Measurements from ENCODE around the gene ZSWIM6. TPM values are rescaled to one million over a fixed set of nuclear protein-coding genes. Genes with fewer than 3 reads are reported as not detected.
A peak's percentile ranks its signal among the peaks of the same experiment; 100 is the strongest.

Gene ZSWIM6
- total RNA-seq, 2 experiments from 2014 or later, result 6.8 to 7.1 TPM

DNA sequence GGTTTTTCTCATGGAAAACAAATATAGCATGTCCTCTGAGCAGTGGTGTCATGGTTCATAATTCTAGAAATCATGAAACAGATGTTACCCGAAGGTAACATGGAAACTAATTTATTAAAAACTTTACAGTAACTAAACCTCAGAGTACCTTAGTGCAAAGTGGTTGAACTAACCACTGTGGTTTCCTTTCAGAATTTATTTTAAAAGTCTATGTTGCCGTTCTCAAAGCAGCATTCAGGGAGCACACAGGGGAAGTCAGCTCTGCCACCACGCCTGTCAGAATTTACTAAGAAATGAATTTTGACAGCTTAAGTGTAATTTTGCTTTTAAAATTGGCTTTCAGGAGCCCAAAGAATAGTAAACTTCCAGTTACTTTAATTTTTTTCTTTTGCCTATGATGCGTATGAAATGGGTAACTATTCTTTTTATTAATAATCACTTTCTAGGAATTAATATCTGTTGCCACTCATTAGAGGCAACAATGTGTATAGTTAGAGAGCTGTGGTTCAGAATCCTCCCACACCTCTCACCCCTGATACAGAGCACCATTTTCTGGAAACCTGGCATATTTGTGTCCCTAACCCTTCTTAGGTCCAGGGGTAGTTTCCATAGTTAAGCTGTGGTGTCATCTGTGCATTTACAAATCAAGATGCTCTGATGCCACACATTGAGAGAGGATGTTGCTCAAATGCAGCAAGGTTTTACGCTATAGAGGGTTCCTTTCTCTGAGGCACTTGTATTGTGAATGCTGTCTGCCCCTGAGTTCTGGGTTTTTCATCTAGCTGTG, 202.6 kb downstream of the ZSWIM6 start:
- POLR2A ChIA-PET, result no interaction called here

DNA sequence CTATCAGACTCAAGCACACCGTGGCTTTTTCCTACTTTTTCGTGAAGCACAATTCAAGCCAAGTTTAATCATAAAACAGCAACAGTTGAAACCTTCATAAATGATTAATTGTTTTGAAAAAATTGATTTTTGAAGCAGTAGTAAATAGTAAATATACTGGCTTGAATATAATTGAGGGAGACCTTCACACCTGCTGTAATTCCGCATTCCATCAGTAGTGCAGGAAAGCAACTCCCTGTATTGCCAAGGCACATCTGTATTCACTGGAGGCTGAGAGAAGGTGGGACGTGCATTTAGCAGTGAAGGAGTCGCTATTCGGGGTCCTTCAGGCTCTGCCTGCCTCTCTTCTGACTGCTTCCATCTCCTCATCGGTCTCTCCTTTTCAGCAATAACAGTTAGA, 203.8 kb downstream of the ZSWIM6 start:
- no peak overlapping the region for H3K4me3 Mint-ChIP-seq
- ChIA-PET CTCF (no interaction called here), POLR2A (no interaction called here)
- peaks cover 33% of the 10 kb centered on the region for H3K36me3 Mint-ChIP-seq (ENCODE audit: low read depth)
- H3K4me1 Mint-ChIP-seq, result peaks cover 16% of the 10 kb centered on the region
- no peaks in the 10 kb centered on the region for H3K27me3 Mint-ChIP-seq
- DNase-seq, result no peak
- H3K9me3 Mint-ChIP-seq, result peaks cover 6% of the 10 kb centered on the region
- no peak overlapping the region for H3K27ac Mint-ChIP-seq

More for the DNA sequence above, 202.6 kb downstream of the ZSWIM6 start:
- Mint-ChIP-seq H3K4me1 (peaks cover 16% of the 10 kb centered on the region), H3K36me3 (ENCODE audit: low read depth) (peaks cover 37% of the 10 kb centered on the region), H3K4me3 (no peak overlapping the region), H3K27me3 (no peaks in the 10 kb centered on the region), H3K27ac (no peak overlapping the region), H3K9me3 (peaks cover 6% of the 10 kb centered on the region)
- CTCF ChIA-PET, result no interaction called here
- peak; percentile 20 for DNase-seq

DNA sequence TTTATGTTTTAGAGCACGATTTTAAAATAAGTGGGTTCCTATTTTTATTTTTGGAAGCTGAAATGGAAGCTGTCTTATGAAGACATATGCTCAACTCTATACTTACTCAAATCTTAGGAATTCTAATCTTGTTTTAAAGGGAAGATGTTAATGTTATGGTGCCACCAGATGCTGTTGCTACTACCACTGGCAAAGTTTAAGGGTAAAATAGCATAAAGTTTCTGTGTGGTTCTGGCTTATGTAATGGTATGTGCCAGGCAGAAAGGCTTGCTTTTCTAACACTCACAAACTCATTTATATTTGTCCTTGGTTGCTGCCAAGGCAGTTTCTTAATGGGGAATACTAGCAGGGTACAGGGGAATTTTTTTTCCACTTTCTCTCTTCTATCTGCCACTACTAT, 204.9 kb downstream of the ZSWIM6 start:
- H3K27me3 Mint-ChIP-seq, result no peaks in the 10 kb centered on the region
- CTCF ChIA-PET, result no interaction called here
- H3K9me3 Mint-ChIP-seq, result peaks cover 6% of the 10 kb centered on the region
- POLR2A ChIA-PET, result no interaction called here
- H3K4me3 Mint-ChIP-seq, result no peak overlapping the region
- no peak overlapping the region for H3K27ac Mint-ChIP-seq
- H3K4me1 Mint-ChIP-seq, result peaks cover 16% of the 10 kb centered on the region
- H3K36me3 Mint-ChIP-seq (ENCODE audit: low read depth), result peaks cover 42% of the 10 kb centered on the region
- DNase-seq, result no peak

DNA sequence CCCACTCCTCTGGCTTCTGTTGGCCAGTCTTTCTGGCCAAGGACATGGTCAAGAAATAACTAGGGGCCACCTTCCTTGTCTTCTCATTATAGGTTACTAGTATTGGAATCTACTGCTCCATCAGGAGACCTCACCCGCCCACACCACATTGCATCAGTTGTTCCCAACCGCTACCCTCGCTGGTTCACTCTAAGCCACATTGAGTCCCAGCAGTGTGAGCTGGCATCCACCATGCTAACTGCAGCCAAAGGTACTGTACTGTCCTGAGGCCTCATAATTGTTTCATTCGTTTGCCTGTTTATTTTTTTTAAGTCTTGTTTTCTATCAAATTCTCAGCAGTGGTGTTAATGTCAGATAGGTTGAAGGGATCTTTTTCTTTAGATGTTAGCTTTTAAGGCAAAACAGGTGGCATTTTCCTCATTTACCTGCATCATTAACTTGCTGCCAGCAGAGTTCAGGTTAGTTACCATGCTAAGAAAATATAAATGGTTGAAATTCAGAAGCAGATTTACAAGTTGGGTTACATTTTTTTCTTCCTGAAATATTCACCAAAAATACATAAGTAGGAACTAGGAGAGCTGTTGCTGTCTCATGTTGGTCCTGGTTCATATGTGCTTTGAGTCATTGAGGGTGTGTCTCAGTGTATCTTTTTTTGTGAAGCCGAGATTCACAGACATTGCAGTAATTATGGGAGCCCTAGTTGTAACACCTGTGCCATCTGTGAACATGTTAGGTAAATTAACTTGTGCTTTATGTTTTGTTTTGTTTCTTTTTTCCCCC, 206.9 kb downstream of the ZSWIM6 start:
- Mint-ChIP-seq H3K36me3 (ENCODE audit: low read depth) (peaks cover 49% of the 10 kb centered on the region), H3K27ac (no peak overlapping the region), H3K9me3 (peaks cover 11% of the 10 kb centered on the region), H3K27me3 (no peaks in the 10 kb centered on the region), H3K4me3 (no peak overlapping the region), H3K4me1 (peaks cover 12% of the 10 kb centered on the region)
- DNase-seq, result no peak
- ChIA-PET CTCF (no interaction called here), POLR2A (no interaction called here)

DNA sequence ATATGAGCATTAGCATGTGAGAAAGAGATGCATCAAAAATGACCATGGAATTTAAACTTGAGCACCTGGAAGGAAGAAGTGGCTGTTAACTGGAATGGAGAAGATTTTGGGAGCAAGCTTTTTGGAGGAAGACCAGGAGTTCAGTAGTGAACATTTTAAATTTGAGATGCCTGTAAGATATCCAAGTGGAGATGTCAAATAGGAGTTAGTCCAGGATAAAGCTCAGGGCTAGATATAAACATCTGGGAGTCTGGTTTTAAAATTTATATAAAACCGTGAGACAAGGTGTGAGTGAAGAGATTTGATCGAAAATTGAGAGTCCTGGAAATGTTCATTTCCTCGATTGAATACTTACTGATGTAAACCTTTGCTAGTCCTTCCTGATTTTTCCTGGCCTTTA, 217.5 kb downstream of the ZSWIM6 start:
- H3K27me3 Mint-ChIP-seq, result no peaks in the 10 kb centered on the region
- DNase-seq, result no peak
- POLR2A ChIA-PET, result no interaction called here
- H3K4me1 Mint-ChIP-seq, result no peaks in the 10 kb centered on the region
- H3K36me3 Mint-ChIP-seq (ENCODE audit: low read depth), result peaks cover 6% of the 10 kb centered on the region
- CTCF ChIA-PET, result no interaction called here
- H3K27ac Mint-ChIP-seq, result no peak overlapping the region
- no peak overlapping the region for H3K4me3 Mint-ChIP-seq
- H3K9me3 Mint-ChIP-seq, result no peaks in the 10 kb centered on the region

DNA sequence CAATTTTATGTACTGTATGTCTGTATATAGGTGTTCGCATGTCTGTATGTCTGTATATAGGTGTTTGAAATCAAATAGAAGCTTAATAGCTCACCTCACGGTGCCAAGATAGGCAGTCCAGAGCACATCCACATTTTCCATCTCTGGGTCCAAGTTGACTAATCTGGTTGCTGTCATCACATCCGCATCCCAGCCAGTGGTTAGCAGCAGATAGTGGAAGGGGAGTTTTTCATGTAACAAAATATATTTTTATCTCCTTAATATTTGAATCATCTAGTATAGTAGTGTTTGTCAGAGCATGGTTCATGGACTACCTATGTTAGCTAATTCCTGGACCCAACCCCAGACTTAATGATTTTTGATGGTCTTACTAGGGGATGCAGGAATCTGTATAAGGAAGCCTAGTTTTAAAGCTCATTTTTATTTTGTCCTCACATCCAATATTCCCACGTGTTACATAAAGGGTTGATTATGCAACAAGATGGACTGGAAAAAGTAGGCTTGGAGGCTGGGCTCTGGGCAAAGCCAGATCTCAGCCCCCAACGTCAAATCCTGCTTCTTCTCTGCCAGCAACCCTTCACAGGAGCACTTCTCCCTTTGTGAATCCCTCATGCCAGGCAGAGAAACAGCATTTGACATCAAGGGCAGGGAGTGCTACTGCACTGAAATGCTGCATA, 219.7 kb downstream of the ZSWIM6 start:
- no peak for DNase-seq
- ChIA-PET CTCF (no interaction called here), POLR2A (no interaction called here)
- Mint-ChIP-seq H3K36me3 (ENCODE audit: low read depth) (peaks cover 3% of the 10 kb centered on the region), H3K4me1 (no peaks in the 10 kb centered on the region), H3K9me3 (peaks cover 4% of the 10 kb centered on the region), H3K4me3 (no peak overlapping the region), H3K27me3 (no peaks in the 10 kb centered on the region), H3K27ac (no peak overlapping the region)

DNA sequence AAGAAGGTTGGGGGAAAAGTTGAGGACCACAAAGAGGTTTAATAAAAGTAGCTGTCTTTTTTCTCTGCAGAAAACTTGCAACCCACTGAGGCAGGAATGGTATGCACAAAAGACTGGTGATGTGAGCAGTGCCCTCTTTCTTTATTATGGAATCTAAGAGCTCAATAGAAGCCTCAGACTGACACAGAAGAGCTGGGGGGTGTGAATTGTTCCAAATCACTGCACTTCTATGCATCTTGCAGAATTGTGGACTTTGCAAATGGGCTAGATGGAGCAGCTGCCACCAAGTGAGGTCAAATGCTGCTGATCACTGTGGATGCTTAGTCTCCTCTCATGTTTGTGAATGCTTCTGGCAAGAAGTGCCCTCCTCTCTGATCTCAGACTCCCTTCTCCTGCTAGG, 227.1 kb downstream of the ZSWIM6 start:
- no peak overlapping the region for H3K4me3 Mint-ChIP-seq
- ChIA-PET POLR2A (interaction anchor here (0.6 kb wide), 1 partner anchor 256 kb away, joined by 3 read pairs; no protein-coding TSS in a partner anchor), CTCF (no interaction called here)
- peaks cover 4% of the 10 kb centered on the region for H3K9me3 Mint-ChIP-seq
- H3K27ac Mint-ChIP-seq, result no peak overlapping the region
- H3K36me3 Mint-ChIP-seq (ENCODE audit: low read depth), result no peaks in the 10 kb centered on the region
- no peaks in the 10 kb centered on the region for H3K4me1 Mint-ChIP-seq
- H3K27me3 Mint-ChIP-seq, result no peaks in the 10 kb centered on the region
- no peak for DNase-seq

DNA sequence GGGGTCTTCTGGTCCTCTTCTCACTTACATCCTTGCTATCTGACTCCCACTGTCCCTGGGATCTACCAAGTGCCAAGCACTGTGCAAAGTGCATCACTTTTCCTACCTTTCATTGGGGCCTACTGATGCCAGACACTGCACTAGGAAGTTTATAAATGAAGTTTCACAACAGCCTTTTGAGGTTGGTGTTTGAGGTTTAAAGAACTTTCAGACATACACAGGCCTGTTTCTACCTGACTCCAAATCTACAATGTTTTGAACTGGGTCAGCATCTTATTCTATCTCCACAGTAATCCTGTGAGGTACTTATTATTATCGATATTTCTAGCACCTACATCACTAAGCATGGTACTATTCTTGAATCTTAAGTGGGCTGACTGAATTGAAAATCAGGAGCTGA, 227.7 kb downstream of the ZSWIM6 start:
- POLR2A ChIA-PET, result no interaction called here
- CTCF ChIA-PET, result no interaction called here
- Mint-ChIP-seq H3K4me1 (no peaks in the 10 kb centered on the region), H3K9me3 (peaks cover 4% of the 10 kb centered on the region), H3K27ac (no peak overlapping the region), H3K36me3 (ENCODE audit: low read depth) (no peaks in the 10 kb centered on the region), H3K4me3 (no peak overlapping the region), H3K27me3 (no peaks in the 10 kb centered on the region)
- DNase-seq, result no peak

DNA sequence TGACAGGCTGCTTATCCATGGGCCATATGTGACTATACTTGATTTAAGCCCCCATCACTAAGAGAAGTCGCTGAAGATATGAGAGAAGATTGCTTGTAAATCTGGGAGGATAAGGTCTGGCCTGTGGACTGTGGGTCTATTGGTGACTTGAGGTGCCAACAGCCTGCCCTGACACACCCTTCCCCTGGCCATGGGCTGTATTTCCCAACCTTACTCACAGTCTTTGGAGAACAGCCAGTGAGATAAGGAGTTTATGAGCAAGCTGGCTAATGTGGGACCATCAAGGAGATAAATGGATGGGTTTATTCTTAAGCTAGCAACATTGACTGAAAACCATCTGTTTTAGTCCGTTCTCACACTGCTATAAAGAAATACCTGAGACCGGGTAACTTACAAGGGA, 231.3 kb downstream of the ZSWIM6 start:
- CTCF ChIA-PET, result no interaction called here

DNA sequence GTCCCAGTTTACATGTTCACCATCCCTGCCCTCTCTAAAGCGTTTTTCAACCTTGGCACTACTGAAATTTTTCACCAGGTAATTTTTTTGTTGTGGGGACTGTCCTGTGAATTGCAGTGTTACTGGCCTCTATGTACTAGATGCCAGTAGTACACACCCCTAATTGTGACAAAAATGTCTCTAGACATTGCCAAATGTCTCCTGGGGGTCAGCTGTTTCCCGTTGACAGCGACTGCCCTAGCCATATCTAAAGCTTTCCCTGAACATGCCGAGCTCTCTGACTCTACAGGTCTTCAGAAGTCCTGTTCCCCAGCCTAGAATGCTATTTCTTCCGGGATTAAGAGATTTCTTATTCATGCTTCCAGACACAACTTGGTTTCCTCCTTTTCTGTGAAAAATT, 235.3 kb downstream of the ZSWIM6 start:
- no peak overlapping the region for H3K27ac Mint-ChIP-seq
- no peak for DNase-seq
- POLR2A ChIA-PET, result no interaction called here
- H3K4me1 Mint-ChIP-seq, result no peaks in the 10 kb centered on the region
- no peak overlapping the region for H3K4me3 Mint-ChIP-seq
- no peaks in the 10 kb centered on the region for H3K27me3 Mint-ChIP-seq
- no peaks in the 10 kb centered on the region for H3K36me3 Mint-ChIP-seq (ENCODE audit: low read depth)
- CTCF ChIA-PET, result no interaction called here
- H3K9me3 Mint-ChIP-seq, result no peaks in the 10 kb centered on the region

More for the DNA sequence above, 231.3 kb downstream of the ZSWIM6 start:
- H3K4me3 Mint-ChIP-seq, result no peak overlapping the region
- H3K27me3 Mint-ChIP-seq, result no peaks in the 10 kb centered on the region
- no peak overlapping the region for H3K27ac Mint-ChIP-seq
- no peaks in the 10 kb centered on the region for H3K36me3 Mint-ChIP-seq (ENCODE audit: low read depth)
- H3K9me3 Mint-ChIP-seq, result no peaks in the 10 kb centered on the region
- POLR2A ChIA-PET, result no interaction called here
- no peak for DNase-seq
- H3K4me1 Mint-ChIP-seq, result no peaks in the 10 kb centered on the region

DNA sequence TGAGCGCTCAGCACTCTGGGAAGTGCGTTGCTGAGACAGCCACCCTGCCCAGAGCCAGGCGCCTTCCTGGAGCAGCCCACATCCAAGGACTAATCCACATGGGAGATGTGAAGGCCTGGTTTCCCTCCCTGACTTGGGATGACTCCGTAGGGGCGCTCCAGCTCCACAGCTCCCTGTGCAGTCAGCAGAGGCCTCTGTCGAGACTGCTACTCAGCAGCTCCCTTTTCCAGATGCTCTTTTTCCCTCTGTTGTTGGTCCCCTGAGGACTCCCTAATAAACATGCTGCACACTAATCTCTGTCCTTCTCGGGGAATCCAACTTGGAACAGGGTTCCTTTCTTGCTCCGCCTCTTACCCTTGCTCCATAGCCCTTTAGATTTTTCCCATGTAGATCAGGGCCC, 237.3 kb downstream of the ZSWIM6 start:
- POLR2A ChIA-PET, result no interaction called here
- H3K27me3 Mint-ChIP-seq, result no peaks in the 10 kb centered on the region
- no peaks in the 10 kb centered on the region for H3K9me3 Mint-ChIP-seq

DNA sequence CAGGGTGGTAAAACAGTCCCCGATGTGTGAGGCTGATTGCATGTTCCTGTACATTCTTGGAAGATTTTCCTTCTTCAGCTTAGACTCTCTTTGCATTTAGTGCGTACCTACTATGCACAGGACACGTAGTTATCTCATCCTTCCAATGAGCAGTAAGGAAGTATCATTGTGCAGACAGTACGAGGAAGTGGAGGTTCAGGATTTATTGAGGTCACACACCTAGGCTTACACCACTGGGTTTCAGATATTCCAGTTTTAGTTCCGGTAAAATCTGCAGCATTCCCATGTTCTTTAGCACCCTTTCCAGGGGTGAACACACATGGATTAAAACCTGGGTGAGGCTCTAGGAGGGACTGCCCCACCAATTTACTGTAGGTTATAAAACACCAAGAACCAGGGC, 238.7 kb downstream of the ZSWIM6 start:
- H3K4me3 Mint-ChIP-seq, result no peak overlapping the region
- H3K4me1 Mint-ChIP-seq, result no peaks in the 10 kb centered on the region
- H3K36me3 Mint-ChIP-seq (ENCODE audit: low read depth), result no peaks in the 10 kb centered on the region
- ChIA-PET CTCF (no interaction called here), POLR2A (no interaction called here)
- no peaks in the 10 kb centered on the region for H3K27me3 Mint-ChIP-seq
- H3K9me3 Mint-ChIP-seq, result no peaks in the 10 kb centered on the region
- DNase-seq, result no peak
- no peak overlapping the region for H3K27ac Mint-ChIP-seq

More for the DNA sequence above, 237.3 kb downstream of the ZSWIM6 start:
- Mint-ChIP-seq H3K4me3 (no peak overlapping the region), H3K36me3 (ENCODE audit: low read depth) (no peaks in the 10 kb centered on the region), H3K4me1 (no peaks in the 10 kb centered on the region), H3K27ac (no peak overlapping the region)
- DNase-seq, result no peak
- CTCF ChIA-PET, result no interaction called here

DNA sequence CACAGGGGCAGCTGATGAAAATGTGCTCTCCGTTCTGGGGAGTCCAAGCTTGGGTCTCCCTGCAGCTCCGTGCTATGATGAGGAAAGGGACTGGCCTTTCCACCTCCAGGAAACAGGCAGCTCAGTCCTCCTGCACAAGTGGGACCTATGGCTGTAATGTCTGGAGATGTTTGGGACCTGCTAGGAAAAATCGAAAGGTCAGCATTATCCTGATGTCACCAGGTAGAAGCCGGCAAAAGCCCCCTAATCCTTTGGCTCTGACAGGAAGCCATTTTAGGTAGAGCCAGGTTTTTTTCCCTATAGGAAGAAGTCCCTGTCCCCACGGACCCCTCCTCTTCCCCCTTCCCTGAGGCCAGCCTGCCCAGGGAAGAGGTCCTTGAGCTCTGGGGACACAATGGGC, 240.9 kb downstream of the ZSWIM6 start:
- H3K9me3 Mint-ChIP-seq, result no peaks in the 10 kb centered on the region
- ChIA-PET CTCF (no interaction called here), POLR2A (no interaction called here)
- no peak overlapping the region for H3K27ac Mint-ChIP-seq
- no peaks in the 10 kb centered on the region for H3K27me3 Mint-ChIP-seq
- H3K4me3 Mint-ChIP-seq, result no peak overlapping the region
- no peaks in the 10 kb centered on the region for H3K36me3 Mint-ChIP-seq (ENCODE audit: low read depth)
- DNase-seq, result no peak
- H3K4me1 Mint-ChIP-seq, result no peaks in the 10 kb centered on the region
